NT2/D1 (cell line): ENCODE results near the gene SSH2.

Experiments
- SUZ12 ChIP-seq: IDR thresholded peaks from 2 replicates; pipeline ENCODE4 v1.6.1; 2011; ENCODE audit not compliant: insufficient read length, insufficient read depth; ENCODE audit errors: extremely low read depth
- YY1 ChIP-seq: IDR thresholded peaks from 2 replicates; pipeline ENCODE4 v1.6.1; 2011; ENCODE audit not compliant: insufficient read length, insufficient read depth
- ZNF274 ChIP-seq: IDR thresholded peaks from 2 replicates; pipeline ENCODE4 v1.6.1; 2011; ENCODE audit warnings: mild to moderate bottlenecking, low read depth, low read length

DNA sequence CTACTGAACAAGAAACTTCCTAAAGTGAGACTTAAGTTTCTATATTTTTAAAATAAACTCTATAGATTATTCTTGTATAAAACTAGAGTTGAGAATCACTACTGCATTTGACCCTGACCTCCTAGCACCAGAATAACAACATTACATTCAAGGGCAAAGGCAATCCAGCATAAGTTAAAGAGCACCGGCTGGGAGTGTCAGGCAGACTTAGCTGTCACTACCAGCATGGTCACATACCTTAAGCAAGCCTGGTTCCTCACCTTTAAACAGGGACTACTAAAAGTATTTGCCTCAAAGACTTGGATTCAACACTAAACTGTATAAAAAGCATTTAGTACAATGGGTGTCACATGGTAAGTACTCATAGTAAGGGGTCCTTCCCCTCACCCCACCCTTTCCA is 90.4 kb downstream of the SSH2 start:
- no peak for TF ChIP-seq YY1
- TF ChIP-seq SUZ12, result no peak
- no peak for TF ChIP-seq ZNF274
